GM19239 (cell line): ENCODE measurements around the gene LHX5.

Experiments used
- DNase-seq: peaks from one replicate; pipeline ENCODE4 v3.0.0; 2011; ENCODE audit warnings: low spot score; ENCODE audit not compliant: insufficient read length
- FAIRE-seq: peaks from 2 replicates; lab custom pipeline; 2011; peaks lifted over from hg19 to GRCh38; lab: Jason Lieb, UNC

LHX5 gene

GRCh38 chr12:113420996-113421595, 50.6 kb downstream of the LHX5 start:
- FAIRE-seq (no peak), DNase-seq (no peak)

GRCh38 chr12:113418213-113418879, 53.3 kb downstream of the LHX5 start:
- FAIRE-seq (no peak), DNase-seq (no peak)

GRCh38 chr12:113416091-113416754, 55.4 kb downstream of the LHX5 start:
- no peak for DNase-seq

GRCh38 chr12:113414519-113415038, 57.1 kb downstream of the LHX5 start:
- DNase-seq: no peak
- no peak for FAIRE-seq

More at GRCh38 chr12:113416091-113416754, 55.4 kb downstream of the LHX5 start:
- no peak for FAIRE-seq

GRCh38 chr12:113413488-113413939, 58.2 kb downstream of the LHX5 start:
- FAIRE-seq: no peak
- no peak for DNase-seq
